Measurements from ENCODE around the gene TMEM120B. TPM values are rescaled to one million over a fixed set of nuclear protein-coding genes. Genes with fewer than 3 reads are reported as not detected.

The TMEM120B gene
- total and polyA plus RNA-seq, 2 of the 13 experiments (the other 11 are each of a cell fraction or from before 2014, with no cell fraction given), result 7.1 to 12.9 TPM

DNA sequence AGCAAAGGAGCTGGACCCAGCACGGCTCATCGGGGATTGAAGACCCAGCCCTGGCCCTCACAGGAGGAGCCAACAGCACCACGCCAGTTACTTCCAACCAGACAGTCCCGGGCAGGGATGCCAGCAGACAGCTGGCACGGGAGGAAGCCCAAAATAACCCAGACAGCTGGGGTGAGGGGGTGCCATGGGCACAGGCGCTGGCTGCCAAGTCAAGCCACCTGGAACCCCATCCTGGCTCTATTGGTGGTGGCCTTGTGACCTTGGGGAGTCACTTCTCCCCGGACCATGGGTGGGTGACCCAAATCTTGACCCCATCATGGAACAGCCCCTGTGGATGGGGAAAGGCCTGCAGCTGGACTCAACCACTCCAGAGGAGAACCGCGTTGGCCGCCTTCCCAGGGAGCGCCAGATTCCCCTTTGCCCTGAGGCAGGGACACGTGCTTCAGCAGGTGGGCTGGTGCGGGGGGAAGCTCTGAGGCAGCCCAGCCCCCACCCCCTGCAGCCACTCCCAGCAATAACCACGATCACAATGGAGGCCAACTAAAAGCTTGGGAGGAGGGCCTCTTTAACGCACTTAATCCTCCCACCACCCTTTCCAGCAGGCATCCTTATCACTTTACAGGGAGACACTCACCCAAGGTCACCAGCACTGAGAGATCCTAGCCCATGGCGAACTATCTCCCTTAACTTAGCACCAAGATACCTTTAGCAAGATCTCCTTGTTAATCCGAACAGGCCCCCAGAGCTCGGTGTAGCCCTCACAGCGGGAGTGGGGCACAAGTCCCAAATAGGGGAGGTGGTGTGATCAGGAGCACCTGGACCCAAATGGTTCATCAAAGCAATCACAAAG lies 85.6 kb downstream of the TMEM120B start (continued):
- TF ChIP-seq YEATS4 (CRISPR knock-in tag; IDR thresholded peaks at IDR 0.05; ENCODE audit: borderline replicate concordance) (peak; percentile 35; the same call in 1 of the 2 replicates), SMARCC2 (IDR thresholded peaks at IDR 0.05) (no peak), ZNF10 (CRISPR knock-in tag; IDR thresholded peaks at IDR 0.05; ENCODE audit: borderline replicate concordance, low read depth) (no peak), ZNF430 (CRISPR knock-in tag; IDR thresholded peaks at IDR 0.05) (0 out of 2 replicates have a peak, but pooled peaks have one; percentile 37), ZNF335 (CRISPR knock-in tag; IDR thresholded peaks at IDR 0.05) (no peak), ZFP36L2 (CRISPR knock-in tag; IDR thresholded peaks at IDR 0.05) (no peak), ZNF331 (CRISPR knock-in tag; IDR thresholded peaks at IDR 0.05) (peak; percentile 39; the same call in 1 of the 2 replicates), ZGPAT (CRISPR knock-in tag; IDR thresholded peaks at IDR 0.05) (peak; percentile 54; the same call in 1 of the 2 replicates), AKAP8 (CRISPR knock-in tag; IDR thresholded peaks at IDR 0.05) (peak; percentile 85), ZNF891 (CRISPR knock-in tag; IDR thresholded peaks at IDR 0.05) (no peak), MTA3 (CRISPR knock-in tag; IDR thresholded peaks at IDR 0.05) (no peak), DZIP1 (CRISPR knock-in tag; IDR thresholded peaks at IDR 0.05) (0 out of 2 replicates have a peak, but pooled peaks have one; percentile 47), SP5 (CRISPR knock-in tag; IDR thresholded peaks at IDR 0.05; ENCODE audit: borderline replicate concordance, low read depth) (0 out of 2 replicates have a peak, but pooled peaks have one; percentile 52)
- TF ChIP-seq, protein P1, sequence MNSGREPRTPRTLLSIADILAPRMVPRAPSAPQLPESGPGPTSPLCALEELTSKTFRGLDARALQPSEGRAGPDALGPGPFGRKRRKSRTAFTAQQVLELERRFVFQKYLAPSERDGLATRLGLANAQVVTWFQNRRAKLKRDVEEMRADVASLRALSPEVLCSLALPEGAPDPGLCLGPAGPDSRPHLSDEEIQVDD (CRISPR knock-in tag; IDR thresholded peaks at IDR 0.05; ENCODE audit: borderline replicate concordance), result no peak; the same call in 1 of the 2 replicates
- TF ChIP-seq, protein P2, sequence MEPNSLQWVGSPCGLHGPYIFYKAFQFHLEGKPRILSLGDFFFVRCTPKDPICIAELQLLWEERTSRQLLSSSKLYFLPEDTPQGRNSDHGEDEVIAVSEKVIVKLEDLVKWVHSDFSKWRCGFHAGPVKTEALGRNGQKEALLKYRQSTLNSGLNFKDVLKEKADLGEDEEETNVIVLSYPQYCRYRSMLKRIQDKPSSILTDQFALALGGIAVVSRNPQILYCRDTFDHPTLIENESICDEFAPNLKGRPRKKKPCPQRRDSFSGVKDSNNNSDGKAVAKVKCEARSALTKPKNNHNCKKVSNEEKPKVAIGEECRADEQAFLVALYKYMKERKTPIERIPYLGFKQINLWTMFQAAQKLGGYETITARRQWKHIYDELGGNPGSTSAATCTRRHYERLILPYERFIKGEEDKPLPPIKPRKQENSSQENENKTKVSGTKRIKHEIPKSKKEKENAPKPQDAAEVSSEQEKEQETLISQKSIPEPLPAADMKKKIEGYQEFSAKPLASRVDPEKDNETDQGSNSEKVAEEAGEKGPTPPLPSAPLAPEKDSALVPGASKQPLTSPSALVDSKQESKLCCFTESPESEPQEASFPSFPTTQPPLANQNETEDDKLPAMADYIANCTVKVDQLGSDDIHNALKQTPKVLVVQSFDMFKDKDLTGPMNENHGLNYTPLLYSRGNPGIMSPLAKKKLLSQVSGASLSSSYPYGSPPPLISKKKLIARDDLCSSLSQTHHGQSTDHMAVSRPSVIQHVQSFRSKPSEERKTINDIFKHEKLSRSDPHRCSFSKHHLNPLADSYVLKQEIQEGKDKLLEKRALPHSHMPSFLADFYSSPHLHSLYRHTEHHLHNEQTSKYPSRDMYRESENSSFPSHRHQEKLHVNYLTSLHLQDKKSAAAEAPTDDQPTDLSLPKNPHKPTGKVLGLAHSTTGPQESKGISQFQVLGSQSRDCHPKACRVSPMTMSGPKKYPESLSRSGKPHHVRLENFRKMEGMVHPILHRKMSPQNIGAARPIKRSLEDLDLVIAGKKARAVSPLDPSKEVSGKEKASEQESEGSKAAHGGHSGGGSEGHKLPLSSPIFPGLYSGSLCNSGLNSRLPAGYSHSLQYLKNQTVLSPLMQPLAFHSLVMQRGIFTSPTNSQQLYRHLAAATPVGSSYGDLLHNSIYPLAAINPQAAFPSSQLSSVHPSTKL (CRISPR knock-in tag; IDR thresholded peaks at IDR 0.05), result peak; percentile 69
- TF ChIP-seq, protein P3, sequence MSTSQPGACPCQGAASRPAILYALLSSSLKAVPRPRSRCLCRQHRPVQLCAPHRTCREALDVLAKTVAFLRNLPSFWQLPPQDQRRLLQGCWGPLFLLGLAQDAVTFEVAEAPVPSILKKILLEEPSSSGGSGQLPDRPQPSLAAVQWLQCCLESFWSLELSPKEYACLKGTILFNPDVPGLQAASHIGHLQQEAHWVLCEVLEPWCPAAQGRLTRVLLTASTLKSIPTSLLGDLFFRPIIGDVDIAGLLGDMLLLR (CRISPR knock-in tag; IDR thresholded peaks at IDR 0.05), result 0 out of 2 replicates have a peak, but pooled peaks have one; percentile 16
- TF ChIP-seq, protein P4, sequence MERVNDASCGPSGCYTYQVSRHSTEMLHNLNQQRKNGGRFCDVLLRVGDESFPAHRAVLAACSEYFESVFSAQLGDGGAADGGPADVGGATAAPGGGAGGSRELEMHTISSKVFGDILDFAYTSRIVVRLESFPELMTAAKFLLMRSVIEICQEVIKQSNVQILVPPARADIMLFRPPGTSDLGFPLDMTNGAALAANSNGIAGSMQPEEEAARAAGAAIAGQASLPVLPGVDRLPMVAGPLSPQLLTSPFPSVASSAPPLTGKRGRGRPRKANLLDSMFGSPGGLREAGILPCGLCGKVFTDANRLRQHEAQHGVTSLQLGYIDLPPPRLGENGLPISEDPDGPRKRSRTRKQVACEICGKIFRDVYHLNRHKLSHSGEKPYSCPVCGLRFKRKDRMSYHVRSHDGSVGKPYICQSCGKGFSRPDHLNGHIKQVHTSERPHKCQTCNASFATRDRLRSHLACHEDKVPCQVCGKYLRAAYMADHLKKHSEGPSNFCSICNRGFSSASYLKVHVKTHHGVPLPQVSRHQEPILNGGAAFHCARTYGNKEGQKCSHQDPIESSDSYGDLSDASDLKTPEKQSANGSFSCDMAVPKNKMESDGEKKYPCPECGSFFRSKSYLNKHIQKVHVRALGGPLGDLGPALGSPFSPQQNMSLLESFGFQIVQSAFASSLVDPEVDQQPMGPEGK (CRISPR knock-in tag; IDR thresholded peaks at IDR 0.05), result peak; percentile 92
